ENCODE data around the gene ITPKC. TPM values are rescaled to one million over a fixed set of nuclear protein-coding genes. Genes with fewer than 3 reads are reported as not detected.

The ITPKC gene
- total and polyA plus RNA-seq, 11 donors: 6.9 to 27.3 (median 9.1) TPM

GRCh38 chr19:40695881-40696280 is 21.0 kb upstream of the ITPKC start:
- Histone ChIP-seq H3K27ac (no peak overlapping the region), H3K27me3 (no peaks in the 10 kb centered on the region), H3K9me3 (no peaks in the 10 kb centered on the region), H3K4me1 (peaks cover 0 to 9% (median 5%) of the 10 kb centered on the region in 12 donors), H3K36me3 (peaks cover 0 to 70% (median 31%) of the 10 kb centered on the region in 9 donors), H3K4me3 (no peak overlapping the region)
- no peak for TF ChIP-seq POLR2A (IDR thresholded peaks at IDR 0.05)
- no peak for TF ChIP-seq CTCF (IDR thresholded peaks at IDR 0.05)
- ATAC-seq (no peak), DNase-seq (no peak)
- WGBS, 4 donors: 93 to 96% (median 93%) methylated on average over 5 of the region's 5 CpGs
- intact Hi-C loops (cut with DNase I): no loop called here

- Histone ChIP-seq H3K27me3 (no peaks in the 10 kb centered on the region), H3K36me3 (peaks cover 0 to 81% (median 42%) of the 10 kb centered on the region in 9 donors), H3K9me3 (no peaks in the 10 kb centered on the region), H3K4me3 (no peak overlapping the region), H3K4me1 (no peaks in the 10 kb centered on the region), H3K27ac (no peak overlapping the region)
- DNase-seq (no peak), ATAC-seq (no peak)
- WGBS, 4 donors: 95 to 97% (median 97%) methylated on average over 6 of the region's 6 CpGs
- intact Hi-C loops (cut with DNase I): no loop called here
- no peak for TF ChIP-seq CTCF (IDR thresholded peaks at IDR 0.05)
- TF ChIP-seq POLR2A (IDR thresholded peaks at IDR 0.05): no peak
Observed at GRCh38 chr19:40697007-40697406, 19.9 kb upstream of the ITPKC start.

- H3K9me3 ChIP-seq: no peaks in the 10 kb centered on the region
- WGBS, 4 donors: 93 to 99% (median 97%) methylated on average over 7 to 9 of the region's 9 CpGs
- peaks cover 0 to 8% (median 0%) of the 10 kb centered on the region in 12 donors for H3K4me1 ChIP-seq
- ATAC-seq (no peak), DNase-seq (no peak)
- TF ChIP-seq CTCF (IDR thresholded peaks at IDR 0.05) (no peak), POLR2A (IDR thresholded peaks at IDR 0.05) (no peak)
- H3K27ac ChIP-seq: no peak overlapping the region
- no peak overlapping the region for H3K4me3 ChIP-seq
- H3K36me3 ChIP-seq: peaks cover 0 to 88% (median 64%) of the 10 kb centered on the region in 9 donors
- no peaks in the 10 kb centered on the region for H3K27me3 ChIP-seq
- intact Hi-C loops (cut with DNase I): no loop called here
Observed at GRCh38 chr19:40700083-40700482, 16.8 kb upstream of the ITPKC start.

DNA sequence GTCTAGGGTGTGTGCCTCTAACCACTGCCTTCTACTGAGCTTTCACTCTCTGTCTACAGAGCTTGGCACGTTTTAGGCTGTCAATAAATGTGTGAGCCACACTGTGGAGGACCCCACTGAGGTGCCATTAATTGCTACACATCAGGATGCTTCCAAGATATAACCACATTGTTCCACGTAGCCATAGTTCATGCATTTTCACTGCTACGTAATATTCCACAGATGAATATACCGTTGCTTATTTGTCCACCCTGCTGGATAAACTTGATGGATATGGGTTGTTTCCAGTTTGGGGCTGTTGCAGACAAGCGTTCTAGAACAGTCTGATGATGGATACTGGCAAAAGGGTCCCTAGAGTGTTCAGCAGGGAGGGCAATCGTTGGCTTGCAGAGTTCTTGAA is 15.2 kb upstream of the ITPKC start:
- WGBS, 4 donors: 97 to 98% (median 97%) methylated on average over 6 of the region's 6 CpGs

More for the DNA sequence above, 15.2 kb upstream of the ITPKC start:
- Histone ChIP-seq H3K36me3 (peaks cover 0 to 89% (median 60%) of the 10 kb centered on the region in 9 donors), H3K27me3 (no peaks in the 10 kb centered on the region), H3K27ac (peak overlapping the region in 2 of 12 donors; percentile 15 to 53), H3K4me1 (peaks cover 0 to 24% (median 9%) of the 10 kb centered on the region in 12 donors), H3K9me3 (no peaks in the 10 kb centered on the region), H3K4me3 (no peak overlapping the region)
- no peak for DNase-seq
- TF ChIP-seq POLR2A (IDR thresholded peaks at IDR 0.05) (no peak), CTCF (IDR thresholded peaks at IDR 0.05) (no peak)
- ATAC-seq: no peak
- intact Hi-C loops (cut with DNase I): no loop called here
